Tibial nerve (tissue), 4 donors: Measurements from ENCODE around the gene PRR5. TPM values are rescaled to one million over a fixed set of nuclear protein-coding genes. Genes with fewer than 3 reads are reported as not detected.

Experiments used
- DNase-seq, 2 donors: peaks; one replicate each; pipeline ENCODE4 v3.0.0-alpha.2; 2019; ENCODE audit warnings: low spot score in 2 of 2
- H3K27ac ChIP-seq, 4 donors: fragments of 200-600 bp; sonication (generic) in 3 of 4; one replicate each; pipeline ENCODE4 v1.5.1; 2017 to 2019; ENCODE audit warnings: mild to moderate bottlenecking in 1 of 4
- H3K27me3 ChIP-seq, 2 donors: fragments of 200-600 bp; sonication (generic) in 1 of 2; one replicate each; pipeline versions ENCODE4 v1.5.1 to v1.6.0; 2017 to 2019
- H3K36me3 ChIP-seq, 3 donors: fragments of 200-600 bp; sonication (generic); one replicate each; pipeline ENCODE4 v1.5.1; 2018 to 2019
- H3K4me1 ChIP-seq, 4 donors: fragments of 200-600 bp; sonication (generic) in 3 of 4; one replicate each; pipeline ENCODE4 v1.5.1; 2017 to 2019
- H3K4me3 ChIP-seq, 4 donors: fragments of 200-600 bp; sonication (generic) in 3 of 4; one replicate each; pipeline ENCODE4 v1.5.1; 2017 to 2019; ENCODE audit warnings: mild to moderate bottlenecking in 1 of 4, moderate library complexity in 1 of 4
- H3K9me3 ChIP-seq, 4 donors: fragments of 200-600 bp; sonication (generic) in 3 of 4; one replicate each; pipeline ENCODE4 v1.5.1; 2017 to 2019
- CTCF ChIP-seq, 5 experiments: fragments of 200-600 bp in 3 of 5; fragments of 450-650 bp in 2 of 5; sonication (generic) in 3 of 5; IDR thresholded peaks; one replicate each; pipeline ENCODE4 v1.5.1; 2016 to 2019; ENCODE audit warnings: antibody characterized with exemption in 5 of 5, mild to moderate bottlenecking in 3 of 5, moderate library complexity in 2 of 5
- EP300 ChIP-seq, 2 donors: sonication (generic); formaldehyde crosslinking; IDR thresholded peaks; one replicate each; pipeline ENCODE4 v1.6.1; 2017; ENCODE audit warnings: antibody characterized with exemption in 2 of 2, mild to moderate bottlenecking in 1 of 2
- POLR2A ChIP-seq, 2 donors: fragments of 450-650 bp; IDR thresholded peaks; one replicate each; pipeline ENCODE4 v1.6.1; 2017; ENCODE audit warnings: antibody characterized with exemption in 2 of 2, mild to moderate bottlenecking in 2 of 2, moderate library complexity in 2 of 2
- WGBS, 2 donors: methylation state at CpG; one replicate each; pipeline ENCODE4 v1.1.5; 2018; 5-methylcytosine and 5-hydroxymethylcytosine counted together
- total RNA-seq, 4 donors: library from RNA; depleted of rRNA; stranded (reverse); fragments of >200 nt; gene quantifications; one replicate each; pipeline ENCODE4 v1.1.0, GENCODE V29; 2016

The PRR5 gene
- total RNA-seq, 4 donors from 2014 or later: 40.4 to 68.4 (median 42.5) TPM

DNA sequence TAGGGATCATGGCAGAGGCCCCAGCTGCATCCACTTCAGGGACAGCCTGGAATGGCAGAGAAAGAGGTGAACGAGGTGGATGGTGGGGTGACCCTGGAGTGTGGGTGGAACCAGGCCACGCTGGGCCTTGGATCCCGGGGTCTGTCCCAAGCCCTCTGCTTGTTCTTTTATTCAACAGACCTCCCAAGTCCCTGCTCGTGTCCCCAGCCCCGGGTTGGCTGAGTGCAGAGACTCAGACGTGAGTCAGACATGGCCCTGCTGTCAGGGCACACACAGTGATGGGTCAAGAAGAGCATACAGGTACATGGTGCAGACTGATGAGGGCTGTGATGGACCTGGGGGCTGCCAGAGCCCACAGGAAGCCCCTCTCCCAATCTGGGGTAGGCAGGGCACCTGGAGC lies 57.0 kb downstream of the PRR5 start:
- 71 to 72% methylated on average over 6 of the region's 6 CpGs for WGBS, 2 donors
- no peak for DNase-seq
- Histone ChIP-seq H3K9me3 (peaks cover 0 to 3% (median 0%) of the 10 kb centered on the region in 4 donors), H3K4me1 (peaks cover 0 to under 1% (median 0%) of the 10 kb centered on the region in 4 donors), H3K4me3 (no peak overlapping the region), H3K36me3 (no peaks in the 10 kb centered on the region), H3K27me3 (peaks cover 0 to 15% of the 10 kb centered on the region in 2 donors), H3K27ac (no peak overlapping the region)
- TF ChIP-seq POLR2A (IDR thresholded peaks at IDR 0.05) (no peak), CTCF (IDR thresholded peaks at IDR 0.05) (no peak), EP300 (IDR thresholded peaks at IDR 0.05) (no peak)

DNA sequence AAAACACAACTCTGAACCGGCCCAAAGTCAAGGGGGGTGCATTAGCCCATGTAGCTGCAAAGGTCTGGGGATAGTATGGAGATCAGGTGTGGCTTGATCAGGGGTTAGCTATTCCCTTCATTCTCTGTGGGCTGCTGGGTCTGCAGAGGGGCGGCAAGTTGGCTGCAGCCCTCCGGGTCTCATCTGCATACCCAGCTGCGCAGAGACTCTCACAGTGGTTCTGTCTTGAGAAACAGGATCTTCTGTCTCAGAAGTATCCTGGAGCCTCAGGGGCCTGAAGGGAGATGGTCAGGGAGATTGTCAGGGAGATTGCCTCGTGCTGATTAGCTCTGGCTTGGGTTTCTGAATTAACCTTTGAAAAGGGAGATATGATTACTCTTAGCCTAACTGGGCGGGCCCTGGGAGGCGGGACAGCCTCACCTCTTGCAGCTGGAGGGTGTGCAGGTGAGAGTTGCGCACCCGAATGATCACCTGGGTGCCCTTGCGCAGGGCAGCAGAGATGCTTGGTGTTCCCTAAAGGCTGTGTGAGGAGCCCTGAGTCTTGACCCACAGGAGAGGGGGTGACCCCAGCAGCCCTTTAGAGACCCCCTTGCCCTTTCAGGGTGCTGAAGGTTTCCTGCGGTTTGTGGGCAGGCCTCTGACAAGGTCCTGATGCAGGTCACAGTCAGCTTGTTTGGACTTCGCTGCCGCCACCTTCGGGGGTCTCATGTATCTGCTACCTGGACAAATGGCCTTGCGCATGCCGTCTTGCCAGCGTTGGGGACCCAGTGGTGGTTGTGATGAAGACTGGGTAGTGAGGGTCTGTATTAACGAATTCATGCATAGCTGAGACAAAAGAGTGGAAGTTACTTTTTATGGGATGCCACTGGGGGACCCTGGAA lies 57.7 kb downstream of the PRR5 start:
- no peak overlapping the region for H3K4me3 ChIP-seq
- H3K36me3 ChIP-seq: no peaks in the 10 kb centered on the region
- H3K27me3 ChIP-seq: peaks cover 0 to 13% of the 10 kb centered on the region in 2 donors
- WGBS, 2 donors: 86 to 90% methylated on average over 18 of the region's 18 CpGs
- no peak for DNase-seq
- H3K9me3 ChIP-seq: peaks cover 0 to 3% (median 0%) of the 10 kb centered on the region in 4 donors
- H3K27ac ChIP-seq: no peak overlapping the region
- no peaks in the 10 kb centered on the region for H3K4me1 ChIP-seq
- no peak for TF ChIP-seq CTCF (IDR thresholded peaks at IDR 0.05)
- no peak for TF ChIP-seq EP300 (IDR thresholded peaks at IDR 0.05)
- no peak for TF ChIP-seq POLR2A (IDR thresholded peaks at IDR 0.05)

DNA sequence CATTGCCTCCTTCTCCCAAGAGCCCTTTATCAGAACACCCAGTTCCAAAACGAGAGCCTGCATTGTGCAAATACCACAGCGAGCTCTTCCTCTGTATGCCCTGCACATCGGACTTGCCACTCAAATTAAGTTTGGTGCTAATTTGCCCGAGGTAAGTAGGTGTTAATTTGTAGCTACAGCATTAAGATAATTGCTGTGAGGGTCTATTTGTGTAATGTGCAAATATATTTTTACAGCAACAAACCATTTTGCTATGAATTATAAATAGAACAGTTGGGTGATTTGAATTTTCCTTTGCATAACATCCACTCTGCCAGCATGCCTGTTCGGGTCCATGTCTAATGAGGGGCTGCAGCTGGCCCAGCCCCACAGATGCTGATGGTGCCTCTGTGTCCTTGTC lies 58.5 kb downstream of the PRR5 start:
- DNase-seq: no peak
- Histone ChIP-seq H3K4me3 (no peak overlapping the region), H3K4me1 (no peaks in the 10 kb centered on the region), H3K9me3 (peaks cover 0 to 3% (median 0%) of the 10 kb centered on the region in 4 donors), H3K36me3 (no peaks in the 10 kb centered on the region), H3K27me3 (peaks cover 0 to 6% of the 10 kb centered on the region in 2 donors), H3K27ac (no peak overlapping the region)
- TF ChIP-seq POLR2A (IDR thresholded peaks at IDR 0.05) (no peak), CTCF (IDR thresholded peaks at IDR 0.05) (no peak), EP300 (IDR thresholded peaks at IDR 0.05) (no peak)
- 67 to 70% methylated on average over 5 of the region's 5 CpGs for WGBS, 2 donors

DNA sequence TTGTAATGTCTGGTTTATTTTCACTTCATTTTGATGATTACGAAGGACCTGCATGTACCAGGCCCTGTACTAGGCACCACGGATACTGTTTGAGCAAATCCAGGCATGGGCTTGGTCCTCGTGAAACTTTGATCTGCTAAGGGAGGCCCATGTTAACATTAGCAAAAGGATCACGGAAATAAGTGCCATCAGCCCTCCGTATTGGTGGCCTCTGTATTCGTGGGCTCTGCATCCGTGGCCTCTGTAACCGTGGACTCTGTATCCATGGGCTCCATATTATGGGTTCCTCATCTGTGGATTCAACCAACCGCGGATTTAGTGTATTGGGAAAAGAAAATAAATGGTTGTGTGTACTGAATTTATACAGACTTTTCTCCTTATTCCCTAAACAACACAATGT lies 59.0 kb downstream of the PRR5 start:
- H3K4me1 ChIP-seq: no peaks in the 10 kb centered on the region
- H3K27me3 ChIP-seq: peaks cover 0 to 6% of the 10 kb centered on the region in 2 donors
- no peak overlapping the region for H3K27ac ChIP-seq
- 86 to 95% methylated on average over 10 of the region's 10 CpGs for WGBS, 2 donors
- TF ChIP-seq CTCF (IDR thresholded peaks at IDR 0.05): no peak
- no peak for TF ChIP-seq POLR2A (IDR thresholded peaks at IDR 0.05)
- TF ChIP-seq EP300 (IDR thresholded peaks at IDR 0.05): no peak
- H3K9me3 ChIP-seq: peaks cover 0 to 3% (median 0%) of the 10 kb centered on the region in 4 donors
- no peak overlapping the region for H3K4me3 ChIP-seq
- no peak for DNase-seq
- no peaks in the 10 kb centered on the region for H3K36me3 ChIP-seq

- H3K4me1 ChIP-seq: no peaks in the 10 kb centered on the region
- no peak for DNase-seq
- H3K27me3 ChIP-seq: no peaks in the 10 kb centered on the region
- no peak overlapping the region for H3K4me3 ChIP-seq
- 88 to 93% methylated on average over 17 of the region's 17 CpGs for WGBS, 2 donors
- TF ChIP-seq EP300 (IDR thresholded peaks at IDR 0.05): no peak
- no peak for TF ChIP-seq CTCF (IDR thresholded peaks at IDR 0.05)
- no peak for TF ChIP-seq POLR2A (IDR thresholded peaks at IDR 0.05)
- peaks cover 0 to 3% (median 0%) of the 10 kb centered on the region in 4 donors for H3K9me3 ChIP-seq
- H3K27ac ChIP-seq: no peak overlapping the region
- H3K36me3 ChIP-seq: no peaks in the 10 kb centered on the region
These were observed 62.4 kb downstream of the PRR5 start for GRCh38 chr22:44764373-44764772.
